Measurements from ENCODE around the gene DNAH5.

GRCh38 chr5:13804336-13804735, 140.2 kb downstream of the DNAH5 start:
- TF ChIP-seq ARNT (IDR thresholded peaks at IDR 0.05) (no peak), SUZ12 (IDR thresholded peaks at IDR 0.05) (no peak), CTBP1 (IDR thresholded peaks at IDR 0.05; ENCODE audit: borderline replicate concordance) (no peak), SP1 (IDR thresholded peaks at IDR 0.05) (no peak), ELF4 (IDR thresholded peaks at IDR 0.05) (no peak), TARDBP (IDR thresholded peaks at IDR 0.05) (no peak), BHLHE40 (IDR thresholded peaks at IDR 0.05; ENCODE audit: borderline replicate concordance) (no peak), L3MBTL2 (conservative IDR thresholded peaks at IDR 0.05) (no peak), FOXM1 (IDR thresholded peaks at IDR 0.05; ENCODE audit: borderline replicate concordance) (no peak), HDGF (IDR thresholded peaks at IDR 0.05; ENCODE audit: borderline replicate concordance) (no peak), NFRKB (IDR thresholded peaks at IDR 0.05) (no peak), ZNF384 (IDR thresholded peaks at IDR 0.05) (no peak)
